Cardiac muscle cell (in vitro differentiated cells and primary cell): Measurements from ENCODE around the gene CHRM4. TPM values are rescaled to one million over a fixed set of nuclear protein-coding genes. Genes with fewer than 3 reads are reported as not detected.
A peak's percentile ranks its signal among the peaks of the same experiment; 100 is the strongest.
"Not testable (repeated sequence)": the region's sequence is repeated elsewhere in the genome, so short reads cannot be mapped to it uniquely, and the experiment has no call there.

Experiments used
- DNase-seq, 2 donors: peaks; one replicate each; pipeline versions ENCODE4 v3.0.0 to v3.0.0-alpha.2; 2010 to 2017; ENCODE audit warnings: low read depth in 1 of 2, low spot score in 1 of 2
- H3K27ac ChIP-seq: fragments of 200-600 bp; sonication (generic); 2 replicates; pipeline ENCODE4 v1.5.1; 2016
- H3K27me3 ChIP-seq: fragments of 200-600 bp; sonication (generic); 2 replicates; pipeline ENCODE4 v1.6.0; 2016; ENCODE audit warnings: control low read depth
- H3K36me3 ChIP-seq: fragments of 200-600 bp; sonication (generic); 2 replicates; pipeline ENCODE4 v1.5.1; 2016; ENCODE audit warnings: control low read depth
- H3K4me1 ChIP-seq: fragments of 200-600 bp; sonication (generic); 2 replicates; pipeline ENCODE4 v1.8.1; 2017; ENCODE audit warnings: low read depth, mild to moderate bottlenecking, mixed run types
- H3K4me3 ChIP-seq: fragments of 200-600 bp; sonication (generic); 2 replicates; pipeline ENCODE4 v1.5.1; 2016; ENCODE audit warnings: mild to moderate bottlenecking
- H3K9me3 ChIP-seq: fragments of 200-600 bp; sonication (generic); 2 replicates; pipeline ENCODE4 v1.5.1; 2017; ENCODE audit warnings: low read depth, mild to moderate bottlenecking, control low read depth
- polyA plus RNA-seq: library from polyadenylated mRNA; unstranded; fragments of >200 nt; fragmentation: Nextera tagmentation; extraction: Ambion mirVana; gene quantifications from 2 replicates; pipeline ENCODE4 v1.2.1, GENCODE V29; 2016
- total RNA-seq: library from RNA; depleted of rRNA; stranded (reverse); fragments of >200 nt; gene quantifications from 2 replicates; pipeline ENCODE4 v1.2.3, GENCODE V29; 2016
- TF ChIP-seq, protein P1 (sequence below): IDR thresholded peaks from 2 replicates; pipeline ENCODE4 v1.5.1; 2012; ENCODE audit warnings: low read depth, mild to moderate bottlenecking, low read length

CHRM4 gene
- total and polyA plus RNA-seq, 2 experiments from 2014 or later = 0.51 TPM; not detected in 1

DNA sequence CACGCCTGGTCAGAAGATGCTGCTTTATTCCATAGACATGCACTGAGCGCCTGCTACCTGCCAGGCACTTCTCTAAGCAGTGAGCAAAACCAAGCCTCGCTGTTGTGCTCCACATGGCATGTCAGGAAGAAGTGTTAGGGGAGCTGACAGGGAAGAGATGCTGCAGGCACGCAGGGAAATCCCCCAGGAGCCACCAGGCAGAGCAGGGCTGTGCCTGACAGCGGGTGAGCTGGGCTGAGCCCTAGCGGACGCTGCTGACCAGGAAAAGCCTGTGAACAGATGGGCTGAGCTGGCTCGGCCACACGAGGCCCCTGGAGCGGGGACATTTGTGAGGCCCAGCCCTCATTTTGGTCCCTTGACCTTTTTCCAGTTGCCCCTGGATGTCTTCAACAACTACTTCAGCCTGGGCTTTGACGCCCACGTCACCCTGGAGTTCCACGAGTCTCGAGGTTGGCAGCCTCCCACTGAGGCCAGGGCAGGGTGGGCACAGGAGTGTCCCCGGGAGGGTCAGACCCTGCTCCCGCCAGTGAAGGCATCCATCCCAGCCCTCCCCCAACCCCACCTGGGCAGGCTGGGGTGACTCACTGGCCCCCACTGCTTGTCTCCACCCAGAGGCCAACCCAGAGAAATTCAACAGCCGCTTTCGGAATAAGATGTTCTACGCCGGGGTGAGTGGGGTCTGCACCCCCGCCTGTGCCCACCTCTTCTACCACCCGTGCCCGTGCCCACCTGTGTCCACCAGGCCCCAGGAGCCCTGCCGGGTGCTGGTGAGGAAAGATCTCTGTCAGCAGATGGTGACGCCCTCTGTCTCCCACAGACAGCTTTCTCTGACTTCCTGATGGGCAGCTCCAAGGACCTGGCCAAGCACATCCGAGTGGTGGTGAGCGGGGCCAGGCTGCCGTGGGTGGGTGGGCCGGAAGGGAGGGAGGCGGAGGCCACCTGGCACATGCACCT is 17.5 kb downstream of the CHRM4 start:
- Histone ChIP-seq H3K4me1 (peaks cover 4% of the 10 kb centered on the region), H3K4me3 (no peak overlapping the region), H3K27ac (no peak overlapping the region), H3K27me3 (no peaks in the 10 kb centered on the region), H3K36me3 (peaks cover 3% of the 10 kb centered on the region), H3K9me3 (no peaks in the 10 kb centered on the region)
- TF ChIP-seq, protein P1, sequence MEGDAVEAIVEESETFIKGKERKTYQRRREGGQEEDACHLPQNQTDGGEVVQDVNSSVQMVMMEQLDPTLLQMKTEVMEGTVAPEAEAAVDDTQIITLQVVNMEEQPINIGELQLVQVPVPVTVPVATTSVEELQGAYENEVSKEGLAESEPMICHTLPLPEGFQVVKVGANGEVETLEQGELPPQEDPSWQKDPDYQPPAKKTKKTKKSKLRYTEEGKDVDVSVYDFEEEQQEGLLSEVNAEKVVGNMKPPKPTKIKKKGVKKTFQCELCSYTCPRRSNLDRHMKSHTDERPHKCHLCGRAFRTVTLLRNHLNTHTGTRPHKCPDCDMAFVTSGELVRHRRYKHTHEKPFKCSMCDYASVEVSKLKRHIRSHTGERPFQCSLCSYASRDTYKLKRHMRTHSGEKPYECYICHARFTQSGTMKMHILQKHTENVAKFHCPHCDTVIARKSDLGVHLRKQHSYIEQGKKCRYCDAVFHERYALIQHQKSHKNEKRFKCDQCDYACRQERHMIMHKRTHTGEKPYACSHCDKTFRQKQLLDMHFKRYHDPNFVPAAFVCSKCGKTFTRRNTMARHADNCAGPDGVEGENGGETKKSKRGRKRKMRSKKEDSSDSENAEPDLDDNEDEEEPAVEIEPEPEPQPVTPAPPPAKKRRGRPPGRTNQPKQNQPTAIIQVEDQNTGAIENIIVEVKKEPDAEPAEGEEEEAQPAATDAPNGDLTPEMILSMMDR = no peak
- no peak for DNase-seq

DNA sequence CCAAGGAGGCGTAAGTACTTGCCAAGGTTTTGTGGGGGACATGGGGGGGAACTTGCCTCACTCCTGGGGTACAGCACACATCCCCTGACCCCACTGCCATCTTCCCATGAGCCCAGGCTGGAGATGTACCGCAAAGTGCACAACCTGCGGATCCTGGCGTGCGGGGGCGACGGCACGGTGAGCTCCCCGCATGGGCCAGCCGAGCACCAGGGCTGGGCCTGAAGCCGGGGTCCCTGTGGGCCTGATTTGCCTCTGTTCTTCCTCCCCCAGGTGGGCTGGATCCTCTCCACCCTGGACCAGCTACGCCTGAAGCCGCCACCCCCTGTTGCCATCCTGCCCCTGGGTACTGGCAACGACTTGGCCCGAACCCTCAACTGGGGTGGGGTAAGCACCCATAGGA is 19.1 kb downstream of the CHRM4 start:
- not testable (repeated sequence) for H3K4me1 ChIP-seq, H3K36me3 ChIP-seq, H3K27ac ChIP-seq, H3K9me3 ChIP-seq, H3K4me3 ChIP-seq, H3K27me3 ChIP-seq, DNase-seq

DNA sequence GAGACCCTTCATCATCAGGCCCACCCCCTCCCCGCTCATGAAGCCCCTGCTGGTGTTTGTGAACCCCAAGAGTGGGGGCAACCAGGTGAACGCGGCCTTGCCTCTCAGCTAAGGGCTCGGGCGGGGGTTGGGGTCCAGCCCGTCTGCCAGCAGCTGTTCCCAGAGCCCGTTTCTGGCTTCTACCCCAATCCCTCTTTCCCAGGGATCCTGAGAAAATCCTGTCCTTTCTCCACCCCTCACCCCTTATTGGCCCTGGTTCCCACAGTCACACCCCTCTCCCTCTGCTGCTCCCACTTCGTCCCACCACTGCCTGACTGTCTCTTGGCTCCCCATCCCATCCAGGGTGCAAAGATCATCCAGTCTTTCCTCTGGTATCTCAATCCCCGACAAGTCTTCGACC is 19.5 kb downstream of the CHRM4 start:
- Histone ChIP-seq H3K9me3 (no peaks in the 10 kb centered on the region), H3K36me3 (peaks cover 3% of the 10 kb centered on the region)
- DNase-seq = no peak

DNA sequence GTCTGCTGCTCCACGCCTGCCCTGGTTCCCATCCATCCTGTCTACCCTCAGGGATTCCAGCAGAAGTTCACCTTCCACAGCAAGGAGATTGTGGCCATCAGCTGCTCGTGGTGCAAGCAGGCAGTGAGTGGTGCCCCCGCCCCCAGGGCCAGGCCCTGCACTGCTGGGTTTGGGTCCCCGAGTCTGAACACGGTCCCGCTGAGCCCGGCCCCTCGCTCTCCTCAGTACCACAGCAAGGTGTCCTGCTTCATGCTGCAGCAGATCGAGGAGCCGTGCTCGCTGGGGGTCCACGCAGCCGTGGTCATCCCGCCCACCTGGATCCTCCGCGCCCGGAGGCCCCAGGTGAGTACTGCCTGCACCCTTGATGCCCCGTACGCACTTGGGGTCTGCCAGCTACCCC is 20.3 kb downstream of the CHRM4 start:
- not testable (repeated sequence) for H3K9me3 ChIP-seq, H3K27me3 ChIP-seq, DNase-seq, H3K4me3 ChIP-seq, H3K27ac ChIP-seq, H3K36me3 ChIP-seq, H3K4me1 ChIP-seq

More for the DNA sequence above, 19.5 kb downstream of the CHRM4 start:
- Histone ChIP-seq H3K4me3 (no peak overlapping the region), H3K4me1 (peaks cover 5% of the 10 kb centered on the region), H3K27me3 (no peaks in the 10 kb centered on the region), H3K27ac (no peak overlapping the region)
- TF ChIP-seq, protein P1 = no peak

DNA sequence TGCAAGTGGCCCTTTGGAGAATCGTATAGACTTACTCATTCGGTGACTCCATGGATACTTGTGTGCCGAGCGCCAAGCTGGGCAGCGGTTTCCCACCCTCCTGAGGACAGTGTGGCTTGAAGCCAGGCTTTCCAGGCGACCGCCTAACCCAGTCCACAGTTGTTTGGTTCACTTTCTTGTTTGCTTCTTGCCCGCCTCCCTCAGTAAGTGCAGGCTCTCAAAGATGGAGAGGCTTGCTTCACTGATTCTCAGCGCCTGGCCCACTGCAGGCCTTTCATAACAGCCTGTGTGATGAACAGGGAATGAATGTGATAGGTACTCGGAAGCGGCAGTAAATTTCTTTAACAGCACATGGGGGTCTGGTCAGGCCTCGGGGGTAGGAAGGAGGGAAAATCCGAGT is 21.3 kb downstream of the CHRM4 start:
- Histone ChIP-seq H3K4me3 (no peak overlapping the region), H3K4me1 (peaks cover 9% of the 10 kb centered on the region), H3K27ac (no peak overlapping the region), H3K27me3 (no peaks in the 10 kb centered on the region), H3K9me3 (no peaks in the 10 kb centered on the region), H3K36me3 (no peaks in the 10 kb centered on the region)
- no peak for DNase-seq
- TF ChIP-seq, protein P1 = no peak

DNA sequence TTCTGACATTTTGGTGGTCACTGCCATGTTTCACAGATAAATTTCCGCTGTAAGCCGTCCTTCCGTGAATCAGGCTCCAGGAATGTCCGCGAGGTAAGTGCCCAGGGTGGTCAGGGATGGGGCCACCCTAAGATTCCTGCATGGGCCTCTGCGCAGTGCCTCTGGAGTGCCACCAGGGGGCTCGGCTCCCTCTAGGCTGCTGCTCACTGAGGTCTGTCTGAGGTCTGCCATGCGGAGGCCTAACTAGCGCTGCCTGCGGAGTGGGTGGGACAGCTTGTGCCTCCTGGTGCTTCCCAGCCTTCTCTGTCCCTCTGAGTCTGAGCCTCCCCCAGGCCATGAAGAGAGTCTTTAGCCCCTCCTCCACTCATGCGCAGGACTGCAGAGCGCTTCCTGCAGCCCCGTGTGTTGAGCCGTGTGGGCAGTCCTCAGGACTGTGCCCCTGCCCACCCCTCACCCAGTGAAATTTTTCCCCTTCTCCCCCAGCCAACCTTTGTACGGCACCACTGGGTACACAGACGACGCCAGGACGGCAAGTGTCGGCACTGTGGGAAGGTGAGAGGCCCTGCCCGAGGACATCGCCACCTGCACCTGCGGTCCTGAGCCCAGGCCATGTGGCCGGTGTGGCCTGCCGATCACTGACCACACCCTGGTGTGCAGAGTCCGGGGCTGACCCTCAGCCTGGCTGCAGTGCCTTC is 22.0 kb downstream of the CHRM4 start:
- H3K9me3 ChIP-seq = no peaks in the 10 kb centered on the region
- H3K27me3 ChIP-seq = no peaks in the 10 kb centered on the region
- peak; percentile 84 to 88 for DNase-seq
- TF ChIP-seq, protein P1 = peak; percentile 95
- no peak overlapping the region for H3K4me3 ChIP-seq
- no peaks in the 10 kb centered on the region for H3K36me3 ChIP-seq
- no peak overlapping the region for H3K27ac ChIP-seq
- peaks cover 9% of the 10 kb centered on the region for H3K4me1 ChIP-seq
